GM21717 (cell line): ENCODE data around the gene BMERB1.

Experiments used
- ATAC-seq: cut with Tn5 transposase; IDR thresholded peaks from one replicate; pipeline ENCODE4 v1.9.1; 2021; ENCODE audit warnings: mild to moderate bottlenecking, moderate library complexity; ENCODE audit not compliant: unreplicated experiment

BMERB1 gene

DNA sequence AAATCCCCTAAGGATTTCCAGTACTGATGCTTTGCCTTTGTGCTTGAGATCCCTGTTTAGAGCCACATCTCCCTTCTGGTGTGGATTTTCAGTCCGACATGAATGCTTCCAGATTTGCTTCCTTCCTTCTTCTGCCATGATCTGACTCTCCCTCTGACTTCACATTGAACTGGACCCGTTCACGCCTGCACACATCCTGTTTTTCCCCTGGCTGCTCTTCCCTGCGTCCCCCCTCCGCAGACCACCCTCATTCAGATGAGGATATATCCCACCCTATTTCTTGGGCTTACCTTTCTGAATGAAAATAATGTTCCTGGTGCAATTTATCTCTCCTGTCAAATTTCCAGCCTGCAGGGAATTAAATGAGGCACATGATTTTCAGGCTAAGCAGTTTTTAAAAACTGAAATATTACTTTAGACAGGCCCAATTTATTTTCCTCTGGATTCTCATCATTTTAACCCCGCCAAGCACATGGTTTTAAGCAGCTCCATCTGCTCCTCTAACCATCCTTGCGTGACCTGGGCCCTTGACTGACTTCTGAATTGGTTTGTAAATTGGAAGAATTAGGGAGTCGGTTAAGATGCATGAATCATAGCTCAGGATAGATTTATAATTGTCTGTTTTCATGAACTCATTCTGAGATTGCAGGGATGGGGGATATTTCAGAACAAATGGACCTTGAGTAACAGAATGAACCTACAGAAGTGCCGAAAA, 59.2 kb downstream of the BMERB1 start:
- ATAC-seq, result no peak

DNA sequence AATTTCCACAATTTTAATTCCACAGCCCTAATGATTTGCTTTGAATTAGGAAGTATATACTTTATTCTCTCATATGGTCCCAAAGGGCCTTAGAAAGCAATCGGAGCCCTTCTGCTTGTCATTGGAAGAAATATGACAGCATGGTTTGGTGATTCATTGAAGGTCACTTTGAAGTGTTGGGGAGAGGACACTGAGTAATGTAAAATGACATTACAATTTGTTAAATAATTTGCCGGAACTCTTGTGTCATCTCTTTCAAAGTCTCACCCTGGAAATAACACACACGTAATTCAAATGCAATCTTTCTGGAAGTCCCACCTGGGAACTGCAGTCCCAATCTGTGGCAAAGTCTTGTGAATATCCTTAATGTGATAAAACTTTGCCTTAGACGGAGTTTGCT, 59.8 kb downstream of the BMERB1 start:
- no peak for ATAC-seq

DNA sequence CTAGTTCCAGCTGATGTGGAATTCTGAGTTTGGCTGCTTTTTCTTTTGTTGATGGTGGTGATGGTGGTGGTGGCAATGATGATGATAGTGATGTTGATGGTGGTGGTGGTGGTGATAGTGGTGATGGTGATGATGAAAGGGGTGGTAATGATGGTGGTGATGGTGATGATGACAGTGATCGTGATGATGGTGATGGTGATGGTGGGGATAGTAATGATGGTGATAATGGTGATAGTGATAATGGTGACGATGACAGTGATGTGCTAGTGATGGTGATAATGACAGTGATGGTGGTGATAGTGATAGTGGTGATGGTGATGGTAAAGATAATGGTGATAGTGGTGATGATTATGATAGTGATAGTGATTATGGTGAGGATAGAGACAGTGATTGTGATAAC, 61.5 kb downstream of the BMERB1 start:
- ATAC-seq, result no peak

DNA sequence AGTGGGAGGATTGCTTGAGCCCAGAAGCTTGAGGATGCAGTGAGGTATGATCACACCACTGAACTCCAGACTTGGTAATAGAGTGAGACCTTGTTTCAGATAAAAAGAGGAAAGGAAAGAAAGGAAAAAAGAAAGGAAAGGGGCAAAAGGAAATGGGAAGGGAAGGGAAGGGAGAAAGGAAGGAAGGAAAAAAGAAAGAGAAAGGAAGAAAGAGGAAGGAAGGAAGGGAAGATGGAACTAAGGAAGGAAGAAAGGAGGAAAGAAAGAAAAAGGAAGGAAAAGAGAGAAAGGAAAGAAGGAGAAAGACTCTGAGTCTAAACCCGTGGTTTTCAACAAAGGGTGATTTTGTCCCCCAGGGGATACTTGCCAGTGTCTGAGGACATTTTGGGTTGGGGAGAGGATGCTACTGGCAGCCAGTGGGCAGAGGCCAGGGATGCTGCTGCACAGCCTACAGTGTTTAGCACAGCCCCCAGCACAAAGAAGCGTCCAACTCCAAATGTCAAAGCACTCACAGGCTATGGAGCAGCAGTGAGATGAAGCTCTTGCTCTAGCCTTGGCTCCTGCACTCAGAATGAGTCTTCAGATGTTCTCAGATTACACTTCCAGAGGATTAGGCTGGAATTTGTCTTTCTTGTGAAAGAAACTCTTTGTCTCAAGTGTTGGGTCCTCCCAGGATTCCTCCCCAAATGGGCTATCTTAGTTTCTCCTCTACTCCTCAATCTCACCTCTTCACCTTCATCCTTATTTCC, 64.2 kb downstream of the BMERB1 start:
- no peak for ATAC-seq

DNA sequence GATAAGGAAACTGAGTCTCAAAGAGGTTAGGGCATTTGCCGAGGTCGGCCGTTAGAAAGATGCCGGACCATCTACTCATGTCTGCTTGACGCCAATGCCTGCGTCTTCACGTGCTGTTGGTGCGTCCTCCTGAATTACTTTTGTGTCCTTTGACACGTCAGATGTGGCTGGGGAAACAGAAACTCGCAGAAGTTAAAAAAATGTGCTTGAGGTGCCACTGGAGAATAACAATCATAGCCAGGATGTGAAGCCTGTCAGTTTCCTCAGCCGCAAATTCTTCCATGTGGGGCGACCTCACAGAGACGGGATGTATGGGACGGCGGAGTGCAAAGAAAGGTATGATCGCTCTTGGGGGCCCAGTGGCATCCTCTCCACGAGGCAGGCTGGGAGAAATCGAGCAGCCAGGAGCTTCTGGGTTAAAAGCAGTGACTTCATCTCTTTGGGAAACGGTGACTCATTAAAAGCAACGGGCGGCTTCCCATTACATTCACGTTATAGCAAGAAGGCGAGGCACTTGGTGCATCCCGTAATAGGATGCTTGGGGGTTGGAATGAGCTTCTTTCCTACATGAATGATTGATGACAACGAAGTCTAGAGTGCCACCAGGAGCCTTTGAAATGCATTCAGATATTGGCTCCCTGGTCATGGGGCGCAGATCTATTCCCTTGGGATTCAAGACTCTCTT, 67.8 kb downstream of the BMERB1 start:
- ATAC-seq, result no peak

DNA sequence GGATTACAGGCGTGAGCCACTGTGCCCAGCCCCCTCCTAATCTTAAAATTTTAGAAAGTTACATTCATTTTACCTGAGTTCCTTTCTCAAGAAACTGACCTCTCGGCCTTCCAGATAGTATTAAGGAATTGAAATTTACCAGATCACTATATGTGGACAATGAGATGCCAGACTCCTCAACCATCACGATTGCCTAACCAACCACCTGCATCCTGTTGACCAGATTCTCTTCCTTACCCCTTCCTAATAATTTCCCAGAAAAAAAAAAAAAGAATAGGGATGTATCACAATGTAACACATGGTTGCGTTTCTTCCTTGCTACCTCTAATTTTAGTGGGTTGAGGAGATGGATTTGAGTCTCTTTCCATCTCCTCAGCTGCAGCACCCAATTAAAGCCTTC, 72.1 kb downstream of the BMERB1 start:
- ATAC-seq, result no peak

DNA sequence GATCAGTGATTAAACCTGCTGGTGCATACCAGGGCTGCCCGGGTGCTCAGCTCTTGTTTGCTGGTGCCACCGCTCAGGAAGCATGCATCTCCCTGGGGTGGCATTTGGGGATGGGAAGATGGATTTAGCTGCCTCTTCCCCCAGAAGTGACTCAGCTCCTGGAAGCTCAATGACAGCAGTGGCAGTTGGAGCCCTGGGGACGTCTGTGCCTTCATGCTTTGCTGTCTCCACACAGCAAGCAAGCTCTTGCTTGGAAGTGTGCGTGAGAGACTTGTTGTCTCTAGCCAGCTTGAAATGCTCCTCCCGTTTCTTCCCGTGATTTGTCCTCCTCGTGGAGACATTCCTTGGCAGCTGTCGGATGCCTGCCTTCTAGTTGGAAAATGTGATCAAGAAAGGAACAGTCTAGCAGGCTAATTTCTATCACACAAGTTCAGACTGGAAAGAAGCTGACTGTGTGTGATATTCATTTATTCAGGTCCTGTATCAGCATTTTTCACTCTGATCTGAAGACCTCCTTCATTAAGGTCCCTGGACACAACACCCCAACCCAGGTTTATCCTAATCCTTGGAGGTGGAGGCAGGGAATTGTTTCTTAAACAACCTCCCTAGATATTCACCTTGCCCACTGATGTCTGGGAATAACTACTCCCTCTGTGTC, 73.0 kb downstream of the BMERB1 start:
- ATAC-seq, result no peak

DNA sequence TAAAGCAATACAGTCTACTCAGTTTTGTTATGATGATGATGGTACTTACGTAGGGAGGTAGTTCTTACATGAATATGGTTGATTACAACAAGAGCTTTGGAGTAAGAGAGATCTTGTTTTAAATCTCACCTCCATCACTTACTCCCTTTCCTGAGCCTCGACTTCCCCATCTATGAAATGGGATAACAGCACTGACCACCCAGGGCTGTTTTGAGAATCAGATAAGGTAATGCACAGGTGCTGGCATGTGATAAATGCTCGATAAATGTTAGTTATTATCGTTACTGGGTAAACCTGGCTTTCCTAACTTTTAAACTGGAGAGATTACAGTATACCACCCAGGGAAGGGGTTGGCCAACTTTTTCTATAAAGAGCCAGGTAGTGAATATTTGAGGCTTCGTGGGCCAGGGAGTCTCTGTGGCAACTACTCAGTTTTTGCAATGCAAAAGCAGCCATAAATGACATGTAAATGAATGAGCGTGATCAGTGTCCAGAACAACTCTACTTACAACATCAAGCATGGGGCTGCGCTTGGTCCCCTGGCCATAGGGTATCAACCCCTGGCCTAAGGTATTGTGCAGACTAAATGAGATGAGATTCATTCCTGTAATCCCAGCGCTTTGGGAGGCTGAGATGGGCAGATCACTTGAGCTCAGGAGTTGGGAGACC, 73.7 kb downstream of the BMERB1 start:
- no peak for ATAC-seq

DNA sequence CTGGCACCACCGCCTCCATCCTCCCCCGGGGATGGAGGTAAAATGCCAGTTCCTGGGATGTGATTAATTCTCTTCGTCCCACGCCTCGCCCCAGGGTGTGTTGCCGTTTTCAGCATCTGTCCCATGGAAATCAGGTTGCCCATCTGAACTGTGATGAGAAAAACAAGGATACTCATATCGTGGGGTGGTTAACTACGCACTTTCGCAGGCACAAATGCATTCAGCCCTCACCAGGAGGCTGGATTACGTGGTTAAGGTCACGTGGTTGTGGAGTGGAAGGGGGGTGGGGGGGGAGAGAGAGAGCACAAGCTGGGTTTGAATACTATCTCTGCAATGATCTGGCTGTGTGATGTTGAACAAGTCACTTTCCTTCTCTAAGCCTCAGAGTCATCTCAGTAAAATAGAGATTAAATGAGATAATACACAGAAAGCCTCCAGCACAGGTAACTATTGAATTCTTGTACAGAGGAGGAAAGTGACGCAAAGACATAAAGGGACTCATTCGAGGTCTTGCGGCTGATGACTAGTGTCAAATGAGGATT, 74.7 kb downstream of the BMERB1 start:
- ATAC-seq, result no peak

DNA sequence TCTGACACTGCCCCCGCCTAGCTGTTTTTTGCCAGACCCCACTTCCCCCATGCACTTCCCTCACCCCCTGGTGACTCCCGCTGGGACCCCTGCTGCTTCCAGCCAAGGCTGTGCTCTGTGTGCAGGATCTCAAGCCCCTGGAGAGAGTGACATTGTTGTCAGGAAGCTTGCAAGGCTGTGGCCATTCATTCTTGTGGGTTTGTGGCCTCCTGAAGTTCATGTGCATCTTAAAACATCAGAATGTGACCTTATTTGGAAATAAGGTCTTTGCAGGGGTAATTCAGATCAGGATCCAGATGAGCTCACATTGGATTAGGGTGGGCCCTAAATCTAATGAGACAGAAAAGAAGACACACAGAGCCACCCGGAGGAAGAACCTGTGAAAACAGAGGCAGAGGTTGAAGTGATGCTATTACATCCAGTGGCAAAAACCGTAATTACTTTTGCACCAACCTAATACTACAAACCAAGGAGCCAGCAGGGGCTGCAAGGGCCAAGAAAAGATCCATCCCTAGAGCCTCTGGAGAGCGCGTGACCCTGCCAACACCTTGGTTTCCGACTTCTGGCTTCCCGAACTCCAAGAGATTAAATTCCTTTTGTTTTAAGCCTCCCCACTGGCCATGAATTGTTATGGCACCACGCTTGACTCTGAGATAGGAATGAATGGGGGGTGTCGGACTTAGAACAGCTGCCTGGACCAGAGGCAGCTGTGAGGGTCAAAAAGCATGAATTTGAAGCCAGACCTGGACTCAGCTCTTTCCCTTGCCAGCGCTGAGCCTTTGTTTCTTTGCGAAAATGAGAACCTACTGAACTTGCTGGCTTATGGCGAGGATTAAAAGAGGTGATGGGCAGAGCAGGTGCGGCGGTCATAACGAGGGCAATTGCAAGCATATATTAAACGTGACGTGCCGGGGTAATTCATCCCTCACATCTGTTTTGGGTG, 75.5 kb downstream of the BMERB1 start:
- no peak for ATAC-seq

DNA sequence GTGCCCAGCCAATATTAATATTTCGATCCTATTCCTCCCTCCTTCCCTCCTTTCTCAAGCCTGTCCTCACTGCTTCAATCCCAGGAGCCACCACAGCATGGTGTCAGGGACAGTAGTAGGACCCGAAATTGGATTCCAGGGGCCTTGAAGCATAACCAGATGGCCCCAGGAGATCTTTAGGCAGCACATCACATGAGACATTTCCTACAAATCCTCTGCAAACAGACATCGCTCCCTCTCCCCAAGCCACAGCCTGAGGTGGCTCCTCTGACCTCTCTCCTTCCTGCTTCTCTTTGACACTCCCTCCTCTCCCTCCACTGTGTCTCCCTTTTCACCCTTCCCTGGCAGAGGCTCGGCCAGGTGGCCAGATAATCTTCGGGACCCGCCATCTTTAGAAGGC, 76.6 kb downstream of the BMERB1 start:
- ATAC-seq, result no peak

DNA sequence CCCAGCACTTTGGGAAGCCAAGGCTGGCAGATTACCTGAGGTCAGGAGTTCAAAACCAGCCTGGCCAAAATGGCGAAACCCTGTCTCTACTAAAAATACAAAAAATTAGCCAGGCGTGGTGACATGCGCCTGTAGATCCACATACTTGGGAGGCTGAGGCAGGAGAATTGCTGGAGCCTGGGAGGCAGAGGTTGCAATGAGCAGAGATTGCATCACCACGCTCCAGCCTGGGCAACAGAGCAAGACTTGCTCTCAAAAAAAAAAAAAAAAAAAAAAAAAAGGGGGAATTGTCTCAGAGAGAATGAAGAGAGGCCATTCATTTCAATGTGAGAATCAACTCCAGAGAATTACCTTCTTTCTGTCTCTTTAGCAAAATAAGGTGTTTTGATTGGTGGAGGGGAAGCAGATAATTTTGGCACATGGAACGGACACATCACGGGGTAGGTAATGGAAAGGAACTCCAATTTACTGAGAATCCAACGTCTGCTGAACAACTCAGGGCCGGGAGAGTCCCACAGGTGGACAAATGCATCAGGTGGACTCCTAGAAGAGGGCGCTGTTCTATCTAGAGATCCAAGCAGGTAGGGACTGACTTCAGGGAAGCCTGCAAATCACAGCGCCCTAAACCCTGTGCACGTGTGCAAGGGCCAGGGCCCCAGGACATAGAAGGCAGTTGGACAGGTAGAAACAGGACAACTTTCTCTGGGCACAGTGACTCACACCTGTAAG, 77.5 kb downstream of the BMERB1 start:
- no peak for ATAC-seq

DNA sequence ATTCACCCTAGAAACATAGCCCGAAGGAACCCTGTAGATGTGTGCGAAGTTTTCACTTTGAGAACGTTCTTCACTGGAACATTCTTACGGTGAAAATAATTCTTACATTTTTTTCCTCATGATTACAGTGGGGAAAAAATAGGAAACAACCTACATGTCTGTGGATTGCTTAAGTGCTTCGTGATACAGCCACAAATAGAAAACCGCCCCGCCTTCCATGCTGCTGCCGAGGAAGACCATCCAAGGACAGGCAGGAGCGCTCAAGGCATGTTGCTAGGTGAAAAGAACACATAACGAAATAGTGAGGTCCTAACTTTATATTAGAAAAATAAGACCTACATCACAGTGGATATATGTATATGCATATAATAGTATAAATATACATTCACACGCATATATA, 78.8 kb downstream of the BMERB1 start:
- ATAC-seq, result no peak

DNA sequence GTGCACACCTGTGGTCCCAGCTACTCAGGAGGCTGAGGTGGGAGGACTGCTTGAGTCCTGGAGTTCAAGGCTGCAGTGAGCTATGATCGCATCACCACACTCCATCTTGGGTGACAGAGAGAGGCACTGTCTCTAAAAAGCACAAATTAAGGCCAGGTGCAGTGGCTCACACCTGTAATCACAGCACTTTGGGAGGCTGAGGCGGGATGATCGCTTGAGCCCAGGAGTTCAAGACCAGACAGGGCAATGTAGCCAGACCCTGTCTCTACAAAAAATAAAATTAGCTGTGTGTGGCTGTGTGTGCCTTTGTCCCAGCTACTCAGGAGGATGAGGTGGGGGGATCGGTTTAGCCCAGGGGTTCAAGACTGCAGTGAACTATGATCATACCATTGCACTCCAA, 81.6 kb downstream of the BMERB1 start:
- no peak for ATAC-seq

DNA sequence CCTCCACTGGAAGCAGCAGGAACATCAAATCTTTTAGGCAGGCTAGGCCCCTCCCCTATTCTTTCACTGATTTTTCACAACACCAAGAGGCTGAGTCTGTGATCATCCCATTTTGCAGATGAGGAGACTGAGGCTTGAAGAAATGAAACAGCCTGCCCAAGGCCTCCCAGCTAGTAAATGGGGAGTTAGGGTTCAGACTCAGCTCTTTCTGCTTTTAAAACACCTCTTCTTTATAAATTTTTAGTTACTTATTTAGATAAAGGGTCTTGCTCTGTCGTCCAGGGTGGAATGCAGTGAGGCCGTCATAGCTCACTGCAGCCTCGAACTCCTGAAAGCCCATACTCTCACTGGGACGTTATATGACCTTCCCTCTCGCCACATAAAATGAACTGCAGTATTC, 82.2 kb downstream of the BMERB1 start:
- no peak for ATAC-seq

DNA sequence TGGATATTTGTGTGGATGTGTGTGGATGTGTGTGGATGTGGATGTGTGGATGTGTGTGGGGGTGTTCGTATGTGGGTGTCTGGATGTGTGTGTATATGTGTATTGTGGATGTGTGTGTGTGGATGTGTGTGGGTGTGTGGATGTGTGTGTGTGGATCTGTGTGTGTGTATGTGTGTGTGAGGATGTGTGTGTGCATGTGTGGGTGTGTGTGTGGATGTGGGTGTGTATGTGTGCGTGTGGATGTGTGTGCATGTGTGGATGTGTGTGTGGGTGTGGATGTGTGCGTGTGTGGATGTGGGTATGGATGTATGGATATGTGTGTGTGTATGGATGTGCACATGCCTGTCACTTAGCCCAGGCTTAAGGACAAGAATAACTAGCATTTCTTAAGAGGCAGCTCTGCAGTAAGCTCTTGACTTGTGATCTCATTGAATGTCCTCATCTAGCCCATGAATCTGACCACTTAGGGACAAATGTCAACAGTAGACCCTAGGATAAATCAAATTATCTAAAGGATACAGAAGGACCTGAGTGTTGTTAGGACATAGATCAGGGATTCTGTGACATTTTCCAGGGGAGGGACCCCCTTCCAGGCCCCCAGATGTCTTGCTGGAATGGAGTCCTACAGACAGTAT, 83.5 kb downstream of the BMERB1 start:
- ATAC-seq, result no peak

DNA sequence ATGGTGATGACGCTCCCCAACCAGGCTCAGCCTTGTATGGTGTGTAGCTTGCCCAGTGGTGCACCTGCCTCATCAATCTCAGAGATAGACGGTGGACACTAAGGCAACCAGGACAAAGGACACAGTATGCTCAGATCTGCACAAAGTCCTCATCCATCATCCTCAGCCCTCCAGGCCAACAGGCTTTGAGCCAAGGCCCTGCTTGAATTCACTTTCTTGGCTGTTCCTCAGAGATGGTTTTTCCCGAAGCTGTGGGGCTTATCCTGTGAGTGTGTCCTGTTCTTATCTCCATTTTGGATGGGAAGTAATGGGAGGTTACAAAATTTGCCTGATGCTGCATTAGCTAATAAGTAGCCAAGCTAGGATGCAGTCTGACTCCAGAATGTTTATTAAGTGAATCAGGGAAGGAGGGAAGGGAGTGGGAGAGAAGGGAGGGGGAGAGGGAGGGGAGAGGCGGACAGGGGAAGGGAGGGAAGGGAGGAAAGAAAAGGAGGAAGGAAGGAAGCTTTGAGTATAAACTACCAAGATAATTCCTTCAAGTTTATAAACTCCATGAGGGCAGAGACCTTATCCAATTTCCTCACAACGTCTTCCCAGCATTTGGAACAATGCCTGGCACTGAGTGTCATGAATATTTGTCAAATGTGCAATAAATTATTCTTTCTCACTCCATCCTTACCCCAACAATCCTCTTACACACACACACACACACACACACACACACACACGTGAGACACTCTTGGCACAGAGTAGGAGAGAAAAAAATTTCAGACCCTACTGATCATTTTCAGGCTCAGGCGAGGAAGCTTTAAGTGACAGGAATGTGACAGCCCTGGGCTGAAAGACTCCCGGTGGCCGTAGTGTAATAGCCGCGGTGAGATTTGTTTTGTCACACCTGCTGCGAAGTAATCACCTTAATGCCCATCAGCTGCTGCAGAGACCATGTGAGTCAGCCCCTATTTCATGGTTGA, 84.3 kb downstream of the BMERB1 start:
- ATAC-seq, result no peak
